GM03348 (cell line): ENCODE results near the gene D2HGDH.
"Not testable (repeated sequence)": the region's sequence is repeated elsewhere in the genome, so short reads cannot be mapped to it uniquely, and the experiment has no call there.

Experiments used
- DNase-seq: peaks from one replicate; pipeline ENCODE4 v3.0.0; 2012; ENCODE audit warnings: low spot score

D2HGDH gene

DNA sequence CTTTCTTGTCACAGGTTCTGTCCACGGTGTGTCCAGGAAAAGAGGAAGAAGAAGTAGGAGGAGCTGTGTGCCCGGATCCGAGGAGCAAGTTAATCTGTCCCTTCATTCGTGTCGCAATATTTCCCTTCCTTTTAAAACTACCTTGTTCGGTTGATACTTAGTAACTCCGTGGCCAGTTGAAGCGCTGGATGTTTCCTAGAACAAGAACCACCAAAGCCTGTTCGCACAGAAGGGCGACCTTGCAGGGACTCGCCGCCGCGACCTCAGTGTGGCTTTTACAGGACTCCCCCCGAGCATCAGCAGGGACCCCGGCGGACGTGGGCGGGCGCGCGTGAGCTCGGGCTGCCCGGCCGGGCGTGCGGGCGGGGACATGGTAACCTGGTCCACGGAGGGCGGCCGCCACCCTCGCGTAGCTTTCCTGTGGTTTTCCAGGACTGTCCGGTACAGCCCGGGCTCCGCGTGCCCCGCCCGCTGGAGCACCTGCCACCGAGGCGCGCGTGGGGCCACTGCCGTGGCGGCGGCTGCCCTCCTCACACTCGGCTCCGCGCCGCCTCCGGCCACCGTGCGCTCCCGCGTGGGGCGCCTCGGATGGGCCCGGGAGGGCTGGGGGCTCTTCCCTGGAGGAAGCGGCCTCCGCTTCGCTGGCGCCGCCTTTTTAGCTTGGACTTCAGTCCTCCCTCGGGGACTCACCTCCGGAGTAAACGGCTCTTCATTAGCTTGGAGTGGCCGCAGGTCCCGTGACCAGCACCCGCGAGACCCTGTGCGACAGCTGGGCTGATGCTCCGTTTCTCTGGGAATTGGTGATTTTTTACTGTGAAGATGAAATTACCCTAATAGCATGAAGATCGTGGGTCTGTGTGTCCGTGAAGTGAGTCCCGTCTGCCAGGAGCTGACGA is 9.2 kb upstream of the D2HGDH start:
- DNase-seq: no peak

DNA sequence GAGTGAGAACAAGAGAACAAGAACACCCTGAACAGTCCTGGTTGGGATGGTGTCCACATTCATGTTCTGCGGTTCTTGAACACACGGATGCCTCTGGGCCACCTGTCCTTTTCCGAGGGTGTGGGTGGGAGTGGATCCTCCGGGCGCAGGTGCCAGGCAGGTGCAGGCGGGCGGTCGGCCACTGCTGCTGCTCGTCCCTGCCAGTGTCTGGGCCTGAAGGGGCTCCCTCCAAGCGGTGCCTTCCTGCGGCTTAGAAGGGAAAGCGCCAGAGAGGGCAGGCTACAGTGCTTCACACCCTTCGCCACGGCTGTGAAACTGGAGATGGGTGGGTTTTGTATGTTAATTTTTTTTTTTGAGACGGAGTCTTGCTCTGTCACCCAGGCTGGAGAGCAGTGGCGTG is 8.0 kb upstream of the D2HGDH start:
- DNase-seq: no peak

GRCh38 chr2:241728000-241728399 is 6.4 kb upstream of the D2HGDH start:
- no peak for DNase-seq

DNA sequence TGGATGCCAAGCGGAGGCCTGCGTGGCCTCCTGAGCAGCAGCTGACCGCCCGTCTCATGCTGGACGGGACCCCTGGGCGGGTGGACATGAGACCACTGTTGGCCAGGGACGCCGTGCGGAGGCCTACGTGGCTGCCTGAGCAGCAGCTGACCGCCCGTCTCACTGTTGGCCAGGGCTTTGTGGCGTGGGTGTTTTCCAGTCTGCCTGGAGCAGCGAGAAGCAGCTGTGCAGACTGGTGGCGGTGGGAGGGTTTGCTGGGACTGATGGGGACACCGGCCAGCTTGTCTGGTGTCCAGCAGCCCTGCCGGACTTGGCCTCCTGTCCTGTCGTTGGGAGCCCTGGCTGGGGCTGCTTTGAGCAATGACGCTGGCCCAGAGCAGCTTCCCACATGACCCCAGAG is 5.8 kb upstream of the D2HGDH start:
- DNase-seq: no peak

DNA sequence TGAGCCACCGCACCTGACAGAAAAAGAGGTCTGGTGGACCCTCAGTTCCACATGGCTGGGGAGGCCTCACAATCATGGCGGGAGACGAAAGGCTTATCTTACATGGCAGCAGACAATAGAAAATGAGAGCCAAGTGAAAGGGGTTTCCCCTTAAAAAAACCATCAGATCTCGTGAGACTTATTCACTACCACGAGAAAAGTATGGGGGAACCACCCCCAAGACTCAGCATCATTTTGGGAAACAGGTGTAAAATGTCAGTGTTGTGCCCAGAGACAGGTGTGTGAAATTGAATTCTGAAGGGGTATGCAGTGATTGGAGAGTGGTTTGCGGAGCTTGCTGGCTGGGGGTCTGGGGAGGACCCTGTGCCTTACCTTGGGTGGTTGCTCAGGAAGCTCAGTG is 4.6 kb upstream of the D2HGDH start:
- no peak for DNase-seq

- no peak for DNase-seq
Measured at GRCh38 chr2:241730671-241731293, 3.6 kb upstream of the D2HGDH start.

DNA sequence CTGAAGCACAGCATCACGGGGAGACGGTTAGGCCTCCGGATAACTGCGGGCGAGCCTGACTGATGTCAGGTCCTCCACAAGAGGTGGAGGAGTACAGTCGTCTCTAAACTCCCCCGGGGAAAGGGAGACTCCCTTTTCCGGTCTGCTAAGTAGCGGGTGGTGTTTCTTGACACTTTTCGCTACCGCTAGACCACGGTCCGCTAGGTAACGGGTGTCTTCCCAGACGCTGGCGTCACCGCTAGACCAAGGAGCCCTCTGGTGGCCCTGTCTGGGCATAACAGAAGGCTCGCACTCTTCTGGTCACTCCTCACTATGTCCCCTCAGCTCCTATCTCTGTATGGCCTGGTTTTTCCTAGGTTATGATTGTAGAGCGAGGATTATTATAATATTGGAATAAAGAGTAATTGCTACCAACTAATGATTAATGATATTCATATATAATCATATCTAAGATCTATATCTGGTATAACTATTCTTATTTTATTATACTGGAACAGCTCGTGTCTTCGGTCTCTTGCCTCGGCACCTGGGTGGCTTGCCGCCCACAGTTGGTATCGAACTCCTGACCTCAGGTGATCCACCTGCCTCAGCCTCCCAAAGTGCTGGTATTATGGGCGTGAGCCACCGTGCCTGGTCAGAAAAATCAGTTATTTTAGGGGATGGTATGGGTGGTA is 1.8 kb upstream of the D2HGDH start:
- DNase-seq: not testable (repeated sequence)

DNA sequence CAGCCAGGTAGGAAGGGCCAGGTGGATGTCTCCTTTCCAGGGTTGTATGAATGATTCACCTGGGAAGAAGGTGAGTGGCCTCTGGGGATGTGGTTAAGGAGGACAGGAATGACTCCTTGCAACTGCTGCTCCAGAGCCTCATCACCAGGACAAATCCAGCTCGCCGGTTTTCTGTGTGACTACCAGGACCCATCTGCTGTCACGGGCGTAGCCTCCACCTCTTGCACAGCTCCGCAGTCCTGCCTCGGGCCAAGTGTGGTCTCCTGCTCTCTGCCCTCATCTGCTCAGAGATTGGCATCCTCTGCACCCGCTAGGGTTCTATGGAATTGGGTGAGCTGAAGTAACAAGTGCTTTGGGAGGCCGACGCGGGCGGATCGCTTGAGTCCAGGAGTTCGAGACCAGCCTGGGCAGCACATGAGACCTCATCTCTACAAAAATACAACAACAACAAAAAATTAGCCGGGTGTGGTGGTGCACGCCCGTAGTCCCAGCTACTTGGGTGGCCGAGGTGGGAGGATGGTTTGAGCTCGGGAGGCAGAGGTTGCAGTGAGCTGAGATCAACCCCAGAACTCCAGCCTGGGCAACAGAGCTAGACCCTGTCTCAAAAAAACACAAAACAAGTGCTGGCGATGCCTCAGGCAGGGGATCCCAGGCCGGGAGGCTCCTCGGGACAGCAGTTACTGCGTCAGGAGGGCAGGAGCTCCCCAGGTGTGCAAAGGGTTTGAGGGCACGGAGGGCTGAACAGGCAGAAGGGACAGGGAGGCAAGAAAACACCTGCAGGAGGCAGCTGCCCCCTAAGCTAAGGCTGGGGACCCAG is 831 bp upstream of the D2HGDH start:
- DNase-seq: no peak

GRCh38 chr2:241734208-241734466 is 293 bp upstream of the D2HGDH start:
- DNase-seq: no peak

DNA sequence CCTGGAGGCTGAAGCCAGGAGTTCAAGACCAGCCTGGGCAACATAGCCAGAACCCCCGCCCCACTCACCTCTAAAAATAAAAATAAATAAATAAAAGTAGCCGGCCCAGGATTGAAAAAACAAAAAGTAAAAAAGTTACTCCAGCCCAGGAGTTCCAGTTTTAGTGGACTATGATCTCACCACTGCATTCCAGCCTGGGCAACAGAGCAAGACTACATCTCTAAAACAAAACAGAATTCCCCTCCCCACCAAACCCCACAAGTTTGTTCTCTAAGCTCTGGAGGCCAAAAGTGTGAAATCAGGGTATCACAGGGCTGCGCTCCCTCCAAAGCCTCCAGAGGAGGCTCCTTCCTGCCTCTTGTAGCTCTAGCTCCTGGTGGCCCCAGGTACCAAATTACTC is 1.7 kb downstream of the D2HGDH start:
- DNase-seq: no peak

DNA sequence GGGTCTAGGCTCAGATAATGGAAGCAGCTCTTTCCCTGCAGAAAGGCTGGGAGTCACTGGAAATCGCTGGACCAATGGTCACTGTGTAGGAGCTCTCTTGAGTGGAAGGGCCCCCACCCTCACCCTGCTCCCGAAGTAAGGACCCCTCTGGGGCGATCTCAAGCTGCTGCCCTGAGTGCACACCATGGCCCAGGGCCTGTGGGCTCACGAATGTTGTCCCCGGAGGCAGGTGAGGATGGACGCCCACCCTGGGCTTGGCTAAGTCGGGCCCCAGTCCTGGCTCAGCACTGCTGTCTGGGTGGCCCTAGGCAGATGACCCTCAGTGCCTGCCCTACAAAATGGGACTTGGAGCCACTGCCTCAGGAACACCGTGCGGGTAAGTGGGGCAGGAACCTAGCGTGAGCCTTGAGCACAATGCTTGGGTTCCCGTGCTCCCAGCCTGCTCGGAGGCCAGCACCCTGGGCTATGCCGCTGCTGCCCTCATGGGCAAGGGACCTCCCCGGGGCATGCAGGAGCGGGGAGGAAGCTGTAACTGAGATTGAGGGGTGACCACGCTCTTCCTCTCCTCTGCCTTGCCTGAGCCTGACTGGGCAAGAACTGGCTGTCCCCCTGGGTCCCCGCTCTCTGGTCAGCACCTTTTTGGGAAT is 3.7 kb downstream of the D2HGDH start:
- DNase-seq: no peak

GRCh38 chr2:241739177-241739576 is 4.7 kb downstream of the D2HGDH start:
- DNase-seq: no peak

DNA sequence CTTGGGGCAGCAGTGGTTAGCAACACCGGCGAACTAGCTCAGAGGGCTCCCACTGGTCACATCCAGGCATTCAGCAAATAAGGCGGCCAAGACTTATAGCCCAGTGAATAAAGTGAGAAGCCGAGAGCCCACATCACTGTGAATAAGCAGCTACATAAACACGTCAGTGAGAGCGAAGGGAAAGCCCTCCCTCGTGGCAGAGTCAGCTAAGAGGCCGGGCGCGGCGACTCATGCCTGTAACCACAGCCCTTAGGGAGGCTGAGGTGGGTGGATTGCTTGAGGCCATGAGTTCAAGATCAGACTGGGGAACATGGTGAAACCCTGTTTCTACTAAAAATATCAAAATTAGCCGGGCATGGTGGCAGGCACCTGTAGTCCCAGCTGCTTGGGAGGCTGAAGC is 5.2 kb downstream of the D2HGDH start:
- DNase-seq: no peak

- no peak for DNase-seq
Measured at GRCh38 chr2:241741016-241741415, 6.6 kb downstream of the D2HGDH start.

DNA sequence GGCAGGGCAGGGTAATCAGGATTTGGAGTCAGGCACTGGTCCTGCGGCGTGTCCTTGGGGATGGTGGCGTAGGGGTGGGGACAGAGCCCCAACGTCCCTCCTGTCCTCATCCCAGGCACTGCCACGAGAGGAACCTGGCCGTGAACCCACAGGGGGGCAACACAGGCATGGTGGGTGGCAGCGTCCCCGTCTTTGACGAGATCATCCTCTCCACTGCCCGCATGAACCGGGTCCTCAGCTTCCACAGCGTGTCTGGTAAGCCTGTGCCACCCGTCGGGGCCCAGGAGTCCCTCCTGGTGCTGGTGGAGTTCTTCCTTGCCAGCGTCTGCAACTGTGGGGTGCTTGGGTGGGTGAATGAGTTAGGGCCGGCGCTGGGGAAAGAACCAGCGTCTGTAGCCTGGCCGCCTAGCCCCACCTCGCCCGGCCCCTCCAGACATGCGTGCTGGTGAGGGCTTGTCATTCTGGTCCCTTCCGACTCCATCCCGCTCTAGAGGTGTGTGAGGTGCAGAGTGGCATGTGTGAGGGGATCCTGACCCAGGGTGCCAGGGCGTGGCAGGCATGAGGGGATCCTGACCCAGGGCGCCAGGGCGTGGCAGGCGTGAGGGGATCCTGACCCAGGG is 8.0 kb downstream of the D2HGDH start:
- no peak for DNase-seq

GRCh38 chr2:241743008-241743407 is 8.6 kb downstream of the D2HGDH start:
- not testable (repeated sequence) for DNase-seq

DNA sequence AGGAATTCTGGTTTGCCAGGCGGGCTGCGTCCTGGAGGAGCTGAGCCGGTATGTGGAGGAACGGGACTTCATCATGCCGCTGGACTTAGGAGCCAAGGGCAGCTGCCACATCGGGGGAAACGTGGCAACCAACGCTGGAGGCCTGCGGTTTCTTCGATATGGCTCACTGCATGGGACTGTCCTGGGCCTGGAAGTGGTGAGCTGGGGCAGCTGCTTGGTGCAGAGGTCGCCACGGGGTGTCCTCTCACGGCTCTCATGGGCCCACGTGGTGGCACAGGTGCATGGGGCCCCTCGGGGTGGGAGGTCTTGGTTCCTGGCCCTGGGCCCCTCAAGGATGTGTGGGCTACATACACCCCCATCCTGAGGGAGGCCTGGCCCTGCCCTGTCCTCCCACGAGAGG is 9.2 kb downstream of the D2HGDH start:
- DNase-seq: no peak

GRCh38 chr2:241744028-241744754 is 9.8 kb downstream of the D2HGDH start:
- no peak for DNase-seq

- no peak for DNase-seq
Measured at GRCh38 chr2:241745276-241745675, 10.8 kb downstream of the D2HGDH start.

- no peak for DNase-seq
Measured at GRCh38 chr2:241746084-241746483, 11.7 kb downstream of the D2HGDH start.
